Gastroesophageal sphincter (tissue), 4 donors: ENCODE data around the gene ELMO1. TPM values are rescaled to one million over a fixed set of nuclear protein-coding genes. Genes with fewer than 3 reads are reported as not detected.

ENCODE experiments used
- ATAC-seq: fragments of 150-250 bp; one replicate; pipeline ENCODE4 v1.9.1; 2016; ENCODE audit warnings: mild to moderate bottlenecking, moderate library complexity
- H3K27ac ChIP-seq, 4 donors: fragments of 200-600 bp; sonication (generic) in 3 of 4; 1 replicate in 3 of 4; 2 replicates in 1 of 4; pipeline ENCODE4 v1.5.1; 2016 to 2019
- H3K27me3 ChIP-seq: fragments of 200-600 bp; sonication (generic); one replicate; pipeline ENCODE4 v1.5.1; 2019
- H3K36me3 ChIP-seq, 2 donors: fragments of 200-600 bp; sonication (generic); one replicate each; pipeline ENCODE4 v1.5.1; 2019; ENCODE audit warnings: control low read depth in 1 of 2
- H3K4me1 ChIP-seq, 3 donors: fragments of 200-600 bp; sonication (generic); 1 replicate in 2 of 3; 2 replicates in 1 of 3; pipeline ENCODE4 v1.5.1; 2016 to 2019; ENCODE audit warnings: control low read depth in 2 of 3
- H3K4me3 ChIP-seq, 2 donors: fragments of 200-600 bp; sonication (generic); one replicate each; pipeline ENCODE4 v1.5.1; 2019; ENCODE audit warnings: mild to moderate bottlenecking in 1 of 2, moderate library complexity in 1 of 2
- H3K9me3 ChIP-seq, 3 donors: fragments of 200-600 bp; sonication (generic); one replicate each; pipeline ENCODE4 v1.5.1; 2017 to 2019; ENCODE audit warnings: control low read depth in 2 of 3
- EP300 ChIP-seq: sonication (generic); formaldehyde crosslinking; IDR thresholded peaks from one replicate; pipeline ENCODE4 v1.6.1; 2017; ENCODE audit warnings: antibody characterized with exemption, mild to moderate bottlenecking
- POLR2A ChIP-seq, 2 donors: fragments of 450-650 bp; IDR thresholded peaks; one replicate each; pipeline ENCODE4 v1.6.1; 2017; ENCODE audit warnings: antibody characterized with exemption in 2 of 2, mild to moderate bottlenecking in 2 of 2, moderate library complexity in 1 of 2
- POLR2AphosphoS5 ChIP-seq: sonication (generic); formaldehyde crosslinking; IDR thresholded peaks from one replicate; pipeline ENCODE4 v1.6.1; 2017; ENCODE audit warnings: antibody characterized with exemption
- WGBS, 2 donors: methylation state at CpG; one replicate each; pipeline ENCODE4 v1.1.5; 2018; ENCODE audit warnings: low coverage in 1 of 2; 5-methylcytosine and 5-hydroxymethylcytosine counted together
- total RNA-seq, 4 donors: library from RNA; depleted of rRNA; stranded (reverse); fragments of >200 nt; gene quantifications; one replicate each; pipeline ENCODE4 v1.1.0, GENCODE V29; 2016
- TF ChIP-seq, protein P1 (sequence below), 4 experiments: fragments of 200-600 bp in 2 of 4; fragments of 450-650 bp in 2 of 4; sonication (generic) in 1 of 4; IDR thresholded peaks; one replicate each; pipeline ENCODE4 v1.5.1; 2017 to 2019; ENCODE audit warnings: antibody characterized with exemption in 4 of 4, mild to moderate bottlenecking in 2 of 4, moderate library complexity in 2 of 4

ELMO1 gene
- total RNA-seq, 4 donors from 2014 or later: 22.1 to 54.0 (median 42.7) TPM

DNA sequence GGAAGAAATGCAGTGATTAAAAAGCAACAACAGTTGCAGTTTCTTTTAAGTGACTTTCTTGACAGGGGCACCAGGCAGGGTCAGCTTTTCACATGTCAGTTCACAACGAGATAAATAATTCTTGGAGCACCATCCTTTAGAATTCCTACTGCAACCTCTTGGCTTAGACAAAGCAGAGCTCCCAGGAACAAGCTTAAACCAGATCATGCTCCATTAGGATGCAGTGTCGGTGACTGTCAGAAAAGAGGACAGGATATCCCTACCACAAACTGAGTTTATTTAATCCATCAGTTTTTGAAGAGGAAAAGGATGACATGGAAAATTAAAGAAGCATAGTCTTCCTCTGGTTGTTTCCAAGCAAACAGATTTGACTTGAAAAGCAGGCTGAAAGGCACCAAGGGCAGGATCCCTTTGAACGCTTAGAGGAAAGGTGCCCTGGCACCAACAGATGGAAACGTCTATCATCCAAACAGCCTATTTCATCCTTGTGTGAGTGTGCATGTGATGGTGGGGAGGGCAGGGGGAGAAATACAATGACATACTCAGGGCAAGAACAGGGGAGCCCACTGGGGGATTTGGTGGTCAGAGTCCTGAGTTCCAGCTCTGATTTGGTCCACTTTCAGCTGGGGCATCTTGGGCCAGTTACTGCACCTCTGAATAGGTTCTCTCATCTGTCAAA is 392.3 kb downstream of the ELMO1 start:
- Histone ChIP-seq H3K27me3 (no peaks in the 10 kb centered on the region), H3K36me3 (no peaks in the 10 kb centered on the region), H3K27ac (no peak overlapping the region), H3K4me3 (no peak overlapping the region), H3K9me3 (no peaks in the 10 kb centered on the region), H3K4me1 (peaks cover 0 to 6% (median 0%) of the 10 kb centered on the region in 3 donors)
- ATAC-seq: no peak
- WGBS, 2 donors: 65 to 87% methylated on average over 3 to 4 of the region's 4 CpGs
- no peak for TF ChIP-seq POLR2A (IDR thresholded peaks at IDR 0.05)
- no peak for TF ChIP-seq EP300
- TF ChIP-seq, protein P1, sequence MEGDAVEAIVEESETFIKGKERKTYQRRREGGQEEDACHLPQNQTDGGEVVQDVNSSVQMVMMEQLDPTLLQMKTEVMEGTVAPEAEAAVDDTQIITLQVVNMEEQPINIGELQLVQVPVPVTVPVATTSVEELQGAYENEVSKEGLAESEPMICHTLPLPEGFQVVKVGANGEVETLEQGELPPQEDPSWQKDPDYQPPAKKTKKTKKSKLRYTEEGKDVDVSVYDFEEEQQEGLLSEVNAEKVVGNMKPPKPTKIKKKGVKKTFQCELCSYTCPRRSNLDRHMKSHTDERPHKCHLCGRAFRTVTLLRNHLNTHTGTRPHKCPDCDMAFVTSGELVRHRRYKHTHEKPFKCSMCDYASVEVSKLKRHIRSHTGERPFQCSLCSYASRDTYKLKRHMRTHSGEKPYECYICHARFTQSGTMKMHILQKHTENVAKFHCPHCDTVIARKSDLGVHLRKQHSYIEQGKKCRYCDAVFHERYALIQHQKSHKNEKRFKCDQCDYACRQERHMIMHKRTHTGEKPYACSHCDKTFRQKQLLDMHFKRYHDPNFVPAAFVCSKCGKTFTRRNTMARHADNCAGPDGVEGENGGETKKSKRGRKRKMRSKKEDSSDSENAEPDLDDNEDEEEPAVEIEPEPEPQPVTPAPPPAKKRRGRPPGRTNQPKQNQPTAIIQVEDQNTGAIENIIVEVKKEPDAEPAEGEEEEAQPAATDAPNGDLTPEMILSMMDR (IDR thresholded peaks at IDR 0.05): no peak
- no peak for TF ChIP-seq POLR2AphosphoS5

DNA sequence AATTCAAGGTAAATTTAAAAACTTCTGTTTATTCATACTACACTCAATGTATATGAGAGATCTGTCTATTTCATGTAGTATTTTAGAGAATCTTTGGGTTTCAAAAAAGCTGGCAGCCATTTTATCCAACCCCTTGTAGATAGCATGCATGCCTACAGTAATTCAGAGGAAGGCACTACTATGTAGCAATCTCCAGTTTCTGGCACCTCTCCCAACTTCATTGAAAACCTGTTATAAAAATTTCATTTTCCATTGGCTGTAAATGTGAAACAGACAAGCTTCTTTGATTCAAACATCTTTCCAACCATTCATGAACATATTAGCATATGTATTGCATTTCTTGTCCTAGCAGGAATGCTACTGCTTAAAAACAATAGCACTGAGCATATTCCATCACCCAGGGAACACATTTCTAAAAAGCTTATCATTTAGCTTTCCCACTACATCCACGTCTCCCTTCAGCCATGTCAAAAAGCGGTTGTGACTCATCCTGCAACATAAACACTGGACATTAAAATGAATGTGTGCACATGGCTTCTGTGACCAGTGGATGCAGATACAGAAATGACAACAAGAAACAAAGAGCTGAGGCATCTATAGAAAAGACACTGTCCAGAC is 393.9 kb downstream of the ELMO1 start:
- no peak for ATAC-seq
- H3K4me1 ChIP-seq: peaks cover 0 to 6% (median 0%) of the 10 kb centered on the region in 3 donors
- no peak overlapping the region for H3K27ac ChIP-seq
- 71 to 74% methylated on average over 2 of the region's 2 CpGs for WGBS, 2 donors
- no peaks in the 10 kb centered on the region for H3K27me3 ChIP-seq
- H3K4me3 ChIP-seq: no peak overlapping the region
- TF ChIP-seq POLR2AphosphoS5 (no peak), EP300 (no peak), POLR2A (IDR thresholded peaks at IDR 0.05) (no peak)
- TF ChIP-seq, protein P1 (IDR thresholded peaks at IDR 0.05): no peak
- H3K9me3 ChIP-seq: no peaks in the 10 kb centered on the region
- H3K36me3 ChIP-seq: no peaks in the 10 kb centered on the region

DNA sequence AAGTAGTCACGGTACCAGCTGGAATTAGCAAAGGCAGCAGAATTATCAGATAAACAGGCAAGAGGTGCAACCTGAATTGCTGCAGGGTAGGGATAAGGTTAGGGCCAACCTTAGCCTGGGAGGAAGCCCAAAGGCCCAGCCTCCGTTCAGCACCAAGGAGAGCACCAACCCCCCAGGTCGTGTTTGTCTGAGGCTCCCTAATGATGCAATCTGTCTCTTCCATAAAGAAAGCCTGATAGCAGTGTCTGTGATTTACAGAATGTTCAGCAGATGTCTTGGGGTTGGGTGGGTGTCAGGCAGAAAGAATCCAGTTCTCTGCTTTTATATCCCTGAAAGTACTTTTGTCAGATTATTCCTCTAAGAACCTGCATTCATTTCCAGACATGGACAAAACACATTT is 396.0 kb downstream of the ELMO1 start:
- Histone ChIP-seq H3K4me3 (no peak overlapping the region), H3K27me3 (no peaks in the 10 kb centered on the region), H3K4me1 (no peaks in the 10 kb centered on the region), H3K27ac (no peak overlapping the region), H3K9me3 (no peaks in the 10 kb centered on the region), H3K36me3 (no peaks in the 10 kb centered on the region)
- no peak for TF ChIP-seq EP300
- TF ChIP-seq, protein P1 (IDR thresholded peaks at IDR 0.05): no peak
- TF ChIP-seq POLR2AphosphoS5: no peak
- no peak for TF ChIP-seq POLR2A (IDR thresholded peaks at IDR 0.05)
- ATAC-seq: no peak
- 0 to 30% methylated on average over 2 of the region's 3 CpGs for WGBS, 2 donors

DNA sequence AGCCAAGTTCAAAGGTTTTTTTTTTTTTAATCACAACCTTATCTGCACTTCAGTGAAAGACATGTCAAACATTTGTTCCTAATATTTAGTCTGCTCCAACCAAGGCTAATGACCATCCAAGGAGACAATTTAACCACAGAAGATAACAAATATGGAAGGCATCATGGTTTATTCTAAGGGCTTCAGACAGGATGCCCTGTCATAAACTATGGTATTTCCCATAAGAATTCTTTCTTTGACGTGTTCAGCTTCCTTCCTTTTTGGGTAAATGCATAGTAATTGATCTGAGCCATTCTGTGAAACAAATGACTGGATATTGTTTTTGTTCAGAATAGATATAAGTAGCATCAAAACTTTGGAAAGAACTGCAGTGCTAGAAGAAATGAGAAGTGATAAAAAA is 397.9 kb downstream of the ELMO1 start:
- Histone ChIP-seq H3K27ac (no peak overlapping the region), H3K4me3 (no peak overlapping the region), H3K4me1 (peaks cover 0 to 5% (median 2%) of the 10 kb centered on the region in 3 donors), H3K9me3 (no peaks in the 10 kb centered on the region), H3K27me3 (no peaks in the 10 kb centered on the region), H3K36me3 (no peaks in the 10 kb centered on the region)
- no peak for ATAC-seq
- TF ChIP-seq EP300 (no peak), POLR2AphosphoS5 (no peak), POLR2A (IDR thresholded peaks at IDR 0.05) (no peak)
- TF ChIP-seq, protein P1 (IDR thresholded peaks at IDR 0.05): no peak
- 26 to 79% methylated on average over 1 of the region's 1 CpG for WGBS, 2 donors

DNA sequence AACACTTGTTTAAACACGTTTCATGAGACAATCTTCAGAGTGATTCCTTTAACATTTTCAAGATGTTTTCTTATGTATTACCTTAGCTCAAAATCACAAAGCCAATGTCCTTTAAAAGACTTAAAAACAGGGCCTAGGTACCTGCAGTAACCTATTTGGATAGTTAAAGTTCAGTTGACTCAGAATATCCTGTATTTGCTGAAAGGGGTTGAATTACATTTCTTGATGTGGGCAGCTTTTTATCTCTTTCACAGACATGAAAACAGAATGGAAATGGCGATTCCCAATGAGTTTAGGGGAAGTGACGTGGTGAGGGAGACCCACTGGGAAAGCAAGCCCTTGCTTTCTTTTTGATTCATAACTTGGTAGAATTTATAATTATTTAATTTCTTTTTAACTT is 400.0 kb downstream of the ELMO1 start:
- no peak overlapping the region for H3K4me3 ChIP-seq
- H3K36me3 ChIP-seq: no peaks in the 10 kb centered on the region
- no peak overlapping the region for H3K27ac ChIP-seq
- ATAC-seq: no peak
- no peaks in the 10 kb centered on the region for H3K27me3 ChIP-seq
- 90 to 91% methylated on average over 3 of the region's 3 CpGs for WGBS, 2 donors
- peaks cover 0 to 7% (median 4%) of the 10 kb centered on the region in 3 donors for H3K4me1 ChIP-seq
- TF ChIP-seq EP300 (no peak), POLR2A (IDR thresholded peaks at IDR 0.05) (no peak), POLR2AphosphoS5 (no peak)
- TF ChIP-seq, protein P1 (IDR thresholded peaks at IDR 0.05): no peak
- no peaks in the 10 kb centered on the region for H3K9me3 ChIP-seq
